Activated naive CD4-positive, alpha-beta T cell treated with anti-CD3 and anti-CD28 coated beads for 36 hours (primary cell): Measurements from ENCODE around the gene IDH3G. TPM values are rescaled to one million over a fixed set of nuclear protein-coding genes. Genes with fewer than 3 reads are reported as not detected.

Experiments
- CTCF ChIA-PET: fragments of 350-600 bp; sonication (Branson Sonifier 250); formaldehyde crosslinking; loops from one replicate; lab custom pipeline; 2021; ENCODE audit warnings: antibody characterized with exemption; lab: Charles Lee
- DNase-seq: peaks from one replicate; pipeline ENCODE4 v3.0.0-alpha.2; 2020
- H3K27ac Mint-ChIP-seq: one replicate; pipeline ENCODE4 v1.8.0; 2021; ENCODE audit warnings: mild to moderate bottlenecking, mixed read lengths
- H3K27me3 Mint-ChIP-seq: one replicate; pipeline ENCODE4 v1.8.0; 2021; ENCODE audit warnings: low read depth, mixed read lengths
- H3K36me3 Mint-ChIP-seq: one replicate; pipeline ENCODE4 v1.8.0; 2021; ENCODE audit warnings: low read depth, mixed read lengths
- H3K4me1 Mint-ChIP-seq: one replicate; pipeline ENCODE4 v1.8.0; 2021; ENCODE audit warnings: low read depth, mixed read lengths
- H3K4me3 Mint-ChIP-seq: one replicate; pipeline ENCODE4 v1.8.0; 2021; ENCODE audit warnings: mild to moderate bottlenecking, moderate library complexity, mixed read lengths
- H3K9me3 Mint-ChIP-seq: one replicate; pipeline ENCODE4 v1.8.0; 2021; ENCODE audit warnings: mixed read lengths
- intact Hi-C: fragments of 100-400 bp; cut with micrococcal nuclease; formaldehyde crosslinking; loops from one replicate; pipeline ENCODE4 v1.15.1; 2023
- total RNA-seq, 2 experiments: library from RNA; stranded (reverse); gene quantifications; one replicate each; pipeline ENCODE4 v1.2.3, GENCODE V29; 2021

The IDH3G gene
- total RNA-seq, result 10 to 100 TPM; 46.3 to 49.9 TPM

GRCh38 chrX:153794018-153794896 is at the start of gene IDH3G, which contains the start of gene SSR4:
Gene IDH3G (minus strand): TSS chrX:153794375. CDS start chrX:153794326, 49 bp downstream.
Gene SSR4 (plus strand): TSS chrX:153794668. CDS start chrX:153794688, 20 bp downstream.
- intact Hi-C loops, result loop anchor here (1.0 to 2.0 kb wide), 7 partner anchors 25 to 324 kb away; partner anchors contain the start of genes ABCD1, BCAP31, CCNQ and HAUS7
- Mint-ChIP-seq H3K36me3 (peaks cover 12% of the 10 kb centered on the region), H3K27ac (peak within 1 kb of the TSS; percentile 87), H3K9me3 (no peaks in the 10 kb centered on the region), H3K4me3 (peak within 1 kb of the TSS; percentile 94), H3K4me1 (peaks cover 29% of the 10 kb centered on the region), H3K27me3 (no peaks in the 10 kb centered on the region)
- CTCF ChIA-PET, result no interaction called here
- peak; percentile 94 for DNase-seq

- Mint-ChIP-seq H3K9me3 (no peaks in the 10 kb centered on the region), H3K4me3 (no peak overlapping the region), H3K27ac (no peak overlapping the region), H3K4me1 (no peaks in the 10 kb centered on the region), H3K36me3 (no peaks in the 10 kb centered on the region), H3K27me3 (no peaks in the 10 kb centered on the region)
- no peak for DNase-seq
- CTCF ChIA-PET, result no interaction called here
- intact Hi-C loops, result no loop called here
These were observed 42.7 kb upstream of the IDH3G start for GRCh38 chrX:153836921-153837320.

DNA sequence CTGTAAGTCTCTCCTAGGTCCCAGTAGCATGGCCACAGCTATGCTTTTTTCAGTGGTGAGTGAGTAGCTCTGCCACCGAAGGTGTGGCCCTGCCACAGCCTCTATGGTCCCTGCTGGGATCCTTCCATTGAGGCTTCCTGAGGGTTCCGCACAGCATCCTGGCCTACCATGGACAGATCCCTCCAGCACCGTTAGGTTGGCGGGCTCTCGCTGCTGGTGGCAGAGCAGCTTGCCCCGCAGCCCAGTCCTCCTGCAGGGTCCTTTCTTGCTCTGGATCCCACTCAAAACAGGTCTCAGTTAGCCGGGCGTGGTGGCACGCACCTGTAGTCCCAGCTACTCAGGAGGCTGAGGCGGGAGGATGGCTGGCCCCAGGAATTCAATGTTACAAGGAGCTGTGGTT is 38.6 kb upstream of the IDH3G start:
- CTCF ChIA-PET, result interaction anchor here (0.6 kb wide), 2 partner anchors 134 to 371 kb away, joined by 3 read pairs; no protein-coding TSS in a partner anchor

DNA sequence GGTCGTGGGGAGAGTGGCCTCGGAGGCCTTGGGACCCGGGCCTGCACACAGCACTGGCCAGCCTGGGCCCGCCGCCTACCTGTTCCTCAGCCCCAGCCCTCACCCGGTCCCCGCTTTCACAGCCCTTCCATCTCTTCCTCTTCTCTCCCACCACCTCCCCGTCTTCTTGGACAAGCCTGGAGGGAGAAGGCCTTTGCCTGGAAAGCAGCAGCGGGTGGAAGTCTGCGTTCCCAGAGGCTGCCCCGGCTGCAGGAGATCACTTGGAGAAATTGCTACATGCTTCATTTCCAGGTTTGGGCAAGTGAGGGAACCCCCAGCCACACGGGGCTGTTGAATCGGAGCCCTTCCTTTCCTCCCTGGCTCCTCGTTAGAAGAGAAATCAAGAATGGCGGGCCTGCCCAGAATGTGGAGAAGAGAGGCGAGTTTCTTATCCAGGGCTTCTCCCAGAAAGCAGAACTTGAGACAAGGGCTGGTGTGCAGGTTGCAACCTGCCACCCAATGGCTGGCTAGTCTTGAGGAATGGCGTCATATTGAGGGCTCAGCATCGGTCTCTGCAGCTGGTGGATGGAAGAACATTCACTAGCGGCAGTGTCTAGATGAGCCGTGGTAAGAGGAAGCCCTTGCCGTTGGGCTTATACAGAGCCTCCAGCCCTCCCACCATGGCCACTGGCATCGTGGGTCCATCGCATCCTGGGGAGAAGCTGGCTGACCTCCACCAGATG is 37.4 kb upstream of the IDH3G start:
- Mint-ChIP-seq H3K4me3 (peak overlapping the region; percentile 41), H3K4me1 (peaks cover 6% of the 10 kb centered on the region), H3K27me3 (no peaks in the 10 kb centered on the region), H3K36me3 (no peaks in the 10 kb centered on the region), H3K9me3 (no peaks in the 10 kb centered on the region), H3K27ac (no peak overlapping the region)
- DNase-seq, result no peak
- CTCF ChIA-PET, result no interaction called here
- intact Hi-C loops, result no loop called here

More for the DNA sequence above, 38.6 kb upstream of the IDH3G start:
- intact Hi-C loops, result no loop called here
- DNase-seq, result no peak
- no peak overlapping the region for H3K27ac Mint-ChIP-seq
- no peaks in the 10 kb centered on the region for H3K27me3 Mint-ChIP-seq
- no peak overlapping the region for H3K4me3 Mint-ChIP-seq
- H3K36me3 Mint-ChIP-seq, result no peaks in the 10 kb centered on the region
- peaks cover 3% of the 10 kb centered on the region for H3K4me1 Mint-ChIP-seq
- H3K9me3 Mint-ChIP-seq, result no peaks in the 10 kb centered on the region

DNA sequence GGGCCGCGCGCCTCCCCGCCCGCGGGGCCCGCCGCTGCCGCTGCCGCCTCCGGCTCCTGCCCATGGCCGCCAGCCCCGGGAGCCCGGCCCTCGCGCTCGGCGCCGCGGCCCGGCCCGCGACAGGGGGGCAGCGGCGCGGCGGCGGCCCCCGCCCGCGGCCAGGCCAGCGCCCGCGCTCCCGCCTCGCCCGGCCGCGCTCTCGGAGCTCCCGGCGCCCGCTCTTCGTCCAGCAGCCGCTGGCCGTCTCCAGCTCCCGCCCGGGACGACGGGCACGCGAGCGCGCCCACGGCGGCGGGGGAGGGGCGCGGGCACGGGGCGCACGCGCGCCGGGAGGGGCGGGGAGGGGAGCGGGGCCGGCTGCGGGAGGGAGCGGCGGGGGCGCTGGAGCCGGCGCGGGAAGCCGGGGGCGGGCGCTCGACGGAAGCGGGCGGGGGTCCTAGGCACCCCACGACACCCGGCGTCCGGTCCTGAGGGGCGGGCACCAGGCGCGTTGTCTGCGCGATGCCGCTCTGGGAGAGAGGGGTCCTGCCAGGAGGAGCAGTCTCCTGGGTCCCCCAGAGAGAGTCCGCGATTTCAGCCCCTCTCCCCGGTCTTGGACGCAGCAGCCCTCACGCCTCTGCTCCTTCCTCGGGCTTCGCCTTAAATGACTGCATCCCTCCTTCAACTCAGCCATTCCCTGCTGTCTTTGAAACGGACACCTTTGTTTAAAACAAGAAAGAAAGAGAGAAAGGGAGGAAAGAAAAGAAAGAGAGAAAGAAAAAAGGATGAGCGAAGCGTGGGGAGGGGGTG is 36.7 kb upstream of the IDH3G start:
- CTCF ChIA-PET, result no interaction called here
- H3K4me1 Mint-ChIP-seq, result peaks cover 6% of the 10 kb centered on the region
- H3K27ac Mint-ChIP-seq, result no peak overlapping the region
- H3K4me3 Mint-ChIP-seq, result peak overlapping the region; percentile 21
- intact Hi-C loops, result no loop called here
- no peak for DNase-seq
- no peaks in the 10 kb centered on the region for H3K27me3 Mint-ChIP-seq
- H3K9me3 Mint-ChIP-seq, result no peaks in the 10 kb centered on the region
- no peaks in the 10 kb centered on the region for H3K36me3 Mint-ChIP-seq

DNA sequence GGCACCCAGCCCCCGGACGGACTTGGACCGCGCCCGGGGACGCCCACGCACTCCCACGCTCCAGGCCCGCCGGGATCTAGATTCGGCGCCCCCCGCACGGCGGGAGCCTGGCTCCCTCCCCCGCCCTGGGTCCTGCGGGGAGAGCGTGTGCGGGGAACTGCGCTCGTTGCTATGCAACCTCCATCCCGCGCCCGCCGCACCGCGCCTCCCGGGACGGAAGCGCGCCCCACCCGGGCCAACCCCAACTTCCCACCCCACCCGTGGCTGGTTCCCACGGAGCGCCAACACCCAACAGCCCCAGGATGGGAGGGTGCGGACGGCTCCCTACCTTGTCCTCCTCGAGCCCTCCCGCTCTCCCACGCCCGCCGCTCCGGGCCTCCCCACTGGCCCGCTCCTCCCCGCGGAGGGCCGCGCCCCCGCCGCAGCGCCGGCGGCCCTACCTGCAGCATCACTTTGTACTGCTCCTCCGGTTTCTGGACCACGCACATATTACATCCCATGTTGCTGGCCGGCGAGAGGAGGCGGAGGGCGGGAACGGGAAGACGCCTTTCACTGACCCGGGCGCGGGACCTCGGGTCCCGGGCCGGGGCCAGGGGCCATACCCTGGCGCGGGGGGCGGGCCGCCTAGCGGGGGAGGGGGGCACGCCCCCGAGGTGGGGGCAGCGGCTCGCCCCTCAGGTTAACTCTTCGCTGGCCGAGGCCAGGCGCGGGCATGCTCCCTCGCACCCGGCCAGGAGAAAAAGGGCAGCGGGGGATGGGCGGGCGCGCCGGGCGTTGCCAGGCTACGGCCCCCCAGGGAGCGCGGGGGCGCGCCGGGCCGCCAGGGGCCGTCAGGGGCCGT is 35.8 kb upstream of the IDH3G start, which contains the start of gene PDZD4:
Gene PDZD4 (minus strand): TSS at position 746 of the 841 bp plus-strand sequence. CDS start 246 bp downstream, at position 500.
- Mint-ChIP-seq H3K27me3 (no peaks in the 10 kb centered on the region), H3K9me3 (no peaks in the 10 kb centered on the region), H3K4me1 (peaks cover 6% of the 10 kb centered on the region), H3K27ac (no peak within 1 kb of the TSS), H3K4me3 (peak within 1 kb of the TSS; percentile 41), H3K36me3 (no peaks in the 10 kb centered on the region)
- DNase-seq, result no peak
- intact Hi-C loops, result no loop called here
- CTCF ChIA-PET, result no interaction called here

GRCh38 chrX:153829549-153829798 is 35.3 kb upstream of the IDH3G start:
- intact Hi-C loops, result no loop called here

GRCh38 chrX:153828723-153829548 is 34.8 kb upstream of the IDH3G start:
- H3K27me3 Mint-ChIP-seq, result no peaks in the 10 kb centered on the region
- intact Hi-C loops, result no loop called here
- CTCF ChIA-PET, result no interaction called here
- H3K27ac Mint-ChIP-seq, result no peak overlapping the region
- peaks cover 6% of the 10 kb centered on the region for H3K4me1 Mint-ChIP-seq
- DNase-seq, result no peak
- H3K36me3 Mint-ChIP-seq, result no peaks in the 10 kb centered on the region
- peak overlapping the region; percentile 41 for H3K4me3 Mint-ChIP-seq
- no peaks in the 10 kb centered on the region for H3K9me3 Mint-ChIP-seq

More at GRCh38 chrX:153829549-153829798, 35.3 kb upstream of the IDH3G start:
- no peaks in the 10 kb centered on the region for H3K27me3 Mint-ChIP-seq
- CTCF ChIA-PET, result no interaction called here
- no peak for DNase-seq
- H3K27ac Mint-ChIP-seq, result no peak overlapping the region
- no peaks in the 10 kb centered on the region for H3K36me3 Mint-ChIP-seq
- no peaks in the 10 kb centered on the region for H3K9me3 Mint-ChIP-seq
- peaks cover 6% of the 10 kb centered on the region for H3K4me1 Mint-ChIP-seq
- peak overlapping the region; percentile 41 for H3K4me3 Mint-ChIP-seq

GRCh38 chrX:153828308-153828707 is 34.1 kb upstream of the IDH3G start:
- Mint-ChIP-seq H3K4me1 (peaks cover 9% of the 10 kb centered on the region), H3K27ac (no peak overlapping the region), H3K9me3 (no peaks in the 10 kb centered on the region), H3K36me3 (no peaks in the 10 kb centered on the region), H3K4me3 (no peak overlapping the region), H3K27me3 (no peaks in the 10 kb centered on the region)
- no peak for DNase-seq
- intact Hi-C loops, result no loop called here
- CTCF ChIA-PET, result no interaction called here

DNA sequence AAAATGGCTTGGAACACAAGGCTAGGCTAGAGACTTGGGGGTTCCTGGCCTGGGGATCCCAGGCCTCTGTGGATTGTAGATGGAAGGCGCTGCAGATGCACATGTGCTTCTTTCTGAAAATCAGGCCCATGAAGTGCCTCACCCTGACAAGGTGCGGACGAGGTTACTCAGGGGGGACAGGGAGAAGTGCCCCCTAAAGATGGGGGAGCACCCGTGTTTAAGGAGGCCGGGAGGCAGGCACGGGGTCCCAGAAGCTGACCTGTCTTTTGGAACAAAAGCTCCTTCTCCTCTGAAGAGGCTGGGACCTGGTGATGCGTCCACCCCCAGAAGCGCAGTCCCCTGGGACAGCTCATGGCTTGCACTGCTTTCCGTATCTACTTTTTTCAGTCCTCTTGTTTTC is 33.7 kb upstream of the IDH3G start:
- no peaks in the 10 kb centered on the region for H3K9me3 Mint-ChIP-seq
- DNase-seq, result no peak
- peaks cover 9% of the 10 kb centered on the region for H3K4me1 Mint-ChIP-seq
- H3K4me3 Mint-ChIP-seq, result no peak overlapping the region
- H3K36me3 Mint-ChIP-seq, result no peaks in the 10 kb centered on the region
- CTCF ChIA-PET, result no interaction called here
- H3K27ac Mint-ChIP-seq, result no peak overlapping the region
- H3K27me3 Mint-ChIP-seq, result no peaks in the 10 kb centered on the region
- intact Hi-C loops, result no loop called here

GRCh38 chrX:153827016-153827415 is 32.8 kb upstream of the IDH3G start:
- Mint-ChIP-seq H3K36me3 (no peaks in the 10 kb centered on the region), H3K4me1 (peaks cover 17% of the 10 kb centered on the region), H3K4me3 (no peak overlapping the region), H3K9me3 (no peaks in the 10 kb centered on the region), H3K27me3 (no peaks in the 10 kb centered on the region), H3K27ac (no peak overlapping the region)
- CTCF ChIA-PET, result no interaction called here
- intact Hi-C loops, result no loop called here
- no peak for DNase-seq
